Measurements from ENCODE around the gene JMJD1C.

JMJD1C gene

DNA sequence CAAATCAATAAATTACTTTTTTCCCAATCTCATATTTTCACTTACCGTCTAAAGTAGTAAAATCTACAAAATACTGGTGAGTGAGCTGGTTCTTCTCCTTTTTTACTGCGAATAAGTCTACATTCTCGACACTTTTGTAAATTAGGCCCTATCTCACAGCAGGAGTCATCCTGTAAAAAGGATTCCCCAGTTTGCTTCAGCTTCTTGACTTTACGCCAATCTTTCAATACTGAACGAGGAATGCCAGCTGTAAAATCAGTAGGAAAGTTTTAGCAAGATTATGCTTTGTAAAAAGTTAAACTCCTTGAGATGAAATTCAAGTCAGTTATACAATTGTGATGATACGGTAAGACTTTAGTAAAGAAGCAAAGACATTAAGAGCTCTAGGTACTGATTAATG, 265.3 kb downstream of the JMJD1C start:
- TF ChIP-seq GATA2 (IDR thresholded peaks at IDR 0.05; ENCODE audit: low read depth, low read length) (no peak), GATA3 (IDR thresholded peaks at IDR 0.05; ENCODE audit: low read depth, low read length) (no peak)

DNA sequence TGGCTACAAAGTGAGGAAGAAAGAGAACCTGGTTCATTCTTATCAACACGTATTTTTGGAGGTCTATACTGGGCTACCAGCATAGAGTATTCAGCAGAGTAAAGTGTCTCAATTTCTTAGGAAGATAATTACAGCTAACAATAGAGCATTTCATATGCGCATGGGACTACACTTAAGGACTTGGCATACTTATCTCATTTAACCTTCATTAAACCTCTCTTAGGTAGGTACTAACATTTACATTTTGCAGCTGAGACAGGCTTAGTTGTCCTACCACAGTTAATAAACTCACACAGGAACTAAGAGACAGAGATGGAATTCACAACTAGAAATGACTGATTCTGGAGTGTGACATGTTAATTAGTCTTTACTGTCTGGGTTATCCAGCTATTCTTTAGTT, 266.1 kb downstream of the JMJD1C start:
- no peak for TF ChIP-seq GATA3 (IDR thresholded peaks at IDR 0.05; ENCODE audit: low read depth, low read length)
- TF ChIP-seq GATA2 (IDR thresholded peaks at IDR 0.05; ENCODE audit: low read depth, low read length): no peak

DNA sequence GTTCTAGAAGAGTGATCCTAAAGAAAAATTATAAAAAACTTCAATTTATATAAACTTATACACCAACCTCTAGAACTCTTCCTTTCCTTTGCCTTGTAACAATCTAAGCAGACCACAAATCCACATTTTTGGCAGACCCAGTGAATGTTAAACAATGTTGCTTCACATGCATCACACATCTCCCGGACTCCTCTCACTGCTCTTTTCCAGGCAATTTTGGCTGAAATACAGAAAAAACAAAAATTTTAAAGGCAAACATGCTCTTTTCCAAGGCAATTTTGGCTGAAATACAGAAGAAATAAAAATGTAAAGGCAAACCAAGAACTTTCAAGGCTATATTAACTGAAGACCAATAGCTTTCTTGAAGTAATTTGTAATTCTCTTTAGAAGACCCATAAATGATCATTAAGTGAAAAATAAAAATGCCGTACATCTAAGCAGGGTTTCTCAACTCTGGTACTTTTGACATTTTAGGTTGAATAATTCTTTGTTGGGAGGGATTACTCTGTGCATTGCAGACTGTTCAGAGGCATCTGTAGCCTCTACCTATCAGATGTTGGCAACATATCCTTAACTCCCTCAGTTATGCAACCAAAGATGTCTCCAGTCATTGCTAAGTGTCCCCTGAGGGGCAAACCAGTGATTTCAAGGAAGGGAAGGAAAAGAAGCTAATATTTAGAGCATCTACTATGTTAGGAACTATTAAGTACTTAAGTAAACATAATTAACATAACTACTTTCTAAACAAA, 268.3 kb downstream of the JMJD1C start:
- TF ChIP-seq GATA3 (IDR thresholded peaks at IDR 0.05; ENCODE audit: low read depth, low read length): no peak
- TF ChIP-seq GATA2 (IDR thresholded peaks at IDR 0.05; ENCODE audit: low read depth, low read length): no peak

DNA sequence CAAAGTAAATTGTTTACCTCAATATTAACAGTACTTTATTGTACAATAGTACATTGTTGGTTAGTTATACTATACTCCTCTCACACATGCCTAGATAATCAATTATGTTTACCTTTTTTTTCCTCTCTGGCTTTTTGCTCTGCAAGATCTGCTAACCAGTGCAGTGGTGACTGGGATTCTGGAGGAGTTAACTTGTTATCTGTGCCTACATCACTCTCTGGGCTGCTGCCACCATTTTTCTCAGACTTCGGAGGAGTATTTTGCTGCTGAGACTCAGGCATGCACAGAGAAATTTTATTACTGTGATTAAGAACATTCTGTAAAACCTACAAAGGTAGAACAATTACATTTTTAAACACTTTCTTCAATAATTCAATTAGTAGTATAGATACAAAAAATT, 273.0 kb downstream of the JMJD1C start:
- TF ChIP-seq GATA3 (IDR thresholded peaks at IDR 0.05; ENCODE audit: low read depth, low read length) (no peak), GATA2 (IDR thresholded peaks at IDR 0.05; ENCODE audit: low read depth, low read length) (0 out of 2 replicates have a peak, but pooled peaks have one; percentile 18)

DNA sequence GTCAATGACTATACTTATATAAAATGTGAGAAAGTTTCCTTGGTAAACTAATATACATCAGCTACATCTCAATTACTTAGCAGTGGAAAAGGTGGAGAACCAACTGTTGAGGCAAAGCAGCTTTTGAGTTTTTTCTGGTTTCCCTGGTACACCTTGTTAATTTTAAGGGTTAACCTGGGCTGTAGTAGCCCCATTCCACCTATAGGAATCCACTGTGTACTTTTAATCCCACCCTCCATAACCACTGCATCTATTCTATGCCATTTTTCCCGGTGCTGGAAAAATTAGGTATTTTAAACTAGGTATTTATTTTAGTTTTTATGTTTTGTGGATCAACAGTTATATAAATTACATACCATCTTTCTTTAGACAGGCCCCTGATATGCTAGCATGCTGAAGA, 290.2 kb downstream of the JMJD1C start:
- TF ChIP-seq GATA2 (IDR thresholded peaks at IDR 0.05; ENCODE audit: low read depth, low read length): no peak

DNA sequence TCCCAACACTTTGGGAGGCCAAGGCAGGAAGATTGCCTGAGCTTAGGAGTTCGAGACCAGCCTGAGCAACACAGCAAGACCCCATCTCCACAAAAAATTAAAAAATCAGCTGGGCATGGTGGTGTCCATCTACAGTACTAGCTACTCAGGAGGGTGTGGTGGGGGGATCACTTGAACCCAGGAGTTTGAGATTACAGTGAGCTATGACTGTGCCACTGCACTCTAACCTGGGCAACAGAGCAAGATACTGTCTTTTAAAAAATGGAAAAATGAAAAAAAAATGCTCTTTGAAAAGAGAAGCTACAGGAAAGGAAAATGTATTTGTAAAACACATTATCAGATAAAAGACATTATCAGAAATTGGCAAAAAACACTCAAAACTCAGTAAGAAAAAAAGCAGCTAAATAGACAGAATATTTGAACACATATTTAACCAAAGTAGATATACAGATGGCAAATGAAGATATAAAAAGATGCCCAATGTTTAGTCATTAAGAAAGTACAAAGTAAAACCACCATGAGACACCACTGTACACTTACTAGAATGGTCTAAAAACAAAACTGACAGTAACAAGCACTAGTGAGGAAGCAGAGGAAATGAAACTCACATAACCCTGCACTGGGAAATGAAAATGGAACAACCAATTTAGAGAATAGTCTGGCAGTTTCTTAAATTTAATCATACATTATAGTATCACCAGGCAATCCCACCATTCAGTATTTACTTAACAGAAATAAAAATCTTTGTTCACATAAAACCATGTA, 292.1 kb downstream of the JMJD1C start:
- TF ChIP-seq GATA3 (IDR thresholded peaks at IDR 0.05; ENCODE audit: low read depth, low read length) (no peak), GATA2 (IDR thresholded peaks at IDR 0.05; ENCODE audit: low read depth, low read length) (no peak)

DNA sequence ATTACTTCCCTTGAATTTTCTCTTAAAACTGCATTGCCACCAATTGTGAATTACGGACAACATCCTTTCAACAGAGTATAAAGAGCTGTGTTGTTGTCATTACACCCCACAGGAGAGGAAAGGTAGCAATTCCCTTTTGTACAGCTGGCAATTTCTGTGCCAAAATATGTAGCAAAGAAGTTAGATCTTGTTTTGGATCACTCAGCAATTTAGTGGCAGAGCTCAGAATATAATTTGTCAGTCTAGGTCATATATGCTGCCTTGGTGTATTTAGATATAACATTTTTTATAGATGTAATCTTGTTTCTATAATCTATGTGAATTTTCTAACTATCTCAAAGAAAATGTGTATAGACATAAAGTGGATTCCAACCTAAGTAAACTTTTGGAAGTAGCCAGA, 293.9 kb downstream of the JMJD1C start:
- TF ChIP-seq GATA2 (IDR thresholded peaks at IDR 0.05; ENCODE audit: low read depth, low read length) (no peak), GATA3 (IDR thresholded peaks at IDR 0.05; ENCODE audit: low read depth, low read length) (no peak)

DNA sequence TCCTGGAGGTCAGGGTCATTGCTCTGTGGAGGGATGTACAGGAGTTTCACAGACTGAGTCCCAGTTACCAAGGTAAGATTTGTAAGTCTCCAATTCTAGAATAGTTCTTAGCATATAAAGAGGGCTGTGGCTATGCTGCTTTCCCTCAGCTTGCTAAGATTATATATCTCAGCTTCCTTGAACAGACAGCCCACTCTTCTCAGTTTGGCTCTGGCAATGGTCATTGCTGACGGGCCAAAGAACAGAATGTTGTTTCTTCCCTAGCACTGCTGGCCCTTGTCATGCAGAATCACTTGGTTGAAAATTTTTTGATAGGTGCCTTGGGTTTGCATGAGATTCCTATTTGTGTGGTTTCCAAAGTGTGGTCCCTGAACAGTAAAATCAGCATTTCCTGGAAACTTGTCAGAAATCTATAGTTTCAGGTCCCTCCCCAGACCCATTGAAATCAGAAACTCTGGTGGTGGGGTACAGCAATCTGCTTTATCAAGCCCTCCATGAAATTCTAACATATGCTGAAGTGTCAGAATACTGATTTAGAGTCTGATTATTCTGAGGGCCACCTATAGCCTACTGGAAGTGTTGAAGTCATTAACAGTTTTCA, 294.4 kb downstream of the JMJD1C start:
- TF ChIP-seq GATA2 (IDR thresholded peaks at IDR 0.05; ENCODE audit: low read depth, low read length) (no peak), GATA3 (IDR thresholded peaks at IDR 0.05; ENCODE audit: low read depth, low read length) (no peak)

DNA sequence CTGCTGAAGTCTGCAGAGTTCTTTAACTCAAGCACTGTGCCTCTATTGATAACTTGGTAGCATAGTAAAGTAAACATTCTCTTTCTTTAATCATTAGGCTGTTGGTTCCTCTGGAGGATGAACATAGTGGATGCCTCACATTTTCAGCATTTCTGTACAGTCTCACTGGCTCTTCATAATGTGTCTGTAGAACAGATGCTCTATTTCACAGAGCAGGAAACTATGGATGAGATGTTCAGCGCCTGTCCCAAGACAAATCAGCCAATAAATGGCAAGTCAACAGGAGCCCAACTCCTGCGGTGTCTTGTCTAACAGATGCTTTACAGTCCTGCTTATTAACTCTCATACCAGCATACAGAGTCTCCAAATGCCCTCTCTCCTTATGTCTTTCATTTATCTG, 296.2 kb downstream of the JMJD1C start:
- no peak for TF ChIP-seq GATA2 (IDR thresholded peaks at IDR 0.05; ENCODE audit: low read depth, low read length)

DNA sequence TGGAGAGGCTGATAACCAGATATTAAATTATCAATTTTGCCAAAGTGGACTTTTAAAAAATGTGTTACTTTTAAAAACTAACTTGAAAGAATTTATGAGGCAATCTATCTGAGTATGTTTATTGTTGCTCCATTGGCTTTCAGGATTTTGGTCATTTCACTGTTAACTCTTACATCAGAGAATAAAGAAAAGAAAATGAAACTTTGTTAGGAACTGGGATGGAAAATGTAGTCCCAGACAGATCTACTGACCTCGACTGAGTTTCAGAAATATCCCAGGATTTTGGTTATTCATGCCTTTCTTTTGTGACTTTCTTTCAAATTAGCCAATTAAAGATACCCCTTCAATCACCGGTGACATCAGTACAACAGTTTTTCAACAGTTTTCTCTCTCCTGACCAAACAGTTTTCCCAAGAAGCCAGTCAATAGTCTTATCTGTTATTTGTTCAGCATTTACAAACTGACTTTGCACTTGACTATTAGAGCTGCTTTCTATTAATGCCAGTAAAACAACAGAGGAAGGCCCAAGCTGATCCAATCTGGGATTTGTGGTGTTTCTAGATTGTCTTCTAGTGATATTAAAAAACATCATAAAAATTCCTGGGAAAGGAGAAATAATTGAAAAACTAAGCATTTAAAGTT, 296.8 kb downstream of the JMJD1C start:
- no peak for TF ChIP-seq GATA3 (IDR thresholded peaks at IDR 0.05; ENCODE audit: low read depth, low read length)
- no peak for TF ChIP-seq GATA2 (IDR thresholded peaks at IDR 0.05; ENCODE audit: low read depth, low read length)

DNA sequence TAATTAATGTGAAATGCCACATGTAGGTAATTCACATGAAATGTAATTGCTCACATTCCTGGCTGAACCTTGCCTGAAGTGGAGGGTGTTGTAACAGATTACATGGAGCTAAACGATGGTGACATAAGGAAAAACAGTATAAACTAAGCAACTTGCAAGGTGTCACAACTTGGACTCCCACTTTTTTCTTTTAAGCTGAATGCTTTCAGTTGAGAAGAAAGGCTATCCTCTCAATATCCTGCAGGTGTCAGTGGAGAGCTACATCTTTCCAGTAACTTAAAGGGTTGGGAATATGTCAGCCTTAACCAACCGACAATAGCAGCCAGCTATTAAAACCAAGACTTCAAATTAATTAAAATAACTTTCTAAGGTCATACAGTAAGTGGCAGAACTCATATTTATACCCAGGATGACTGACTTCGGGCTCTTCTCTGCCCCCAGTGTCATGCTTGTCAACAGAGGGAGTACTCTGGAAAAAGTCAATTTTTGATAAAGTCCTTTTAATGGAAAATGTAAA, 299.0 kb downstream of the JMJD1C start:
- TF ChIP-seq GATA2 (IDR thresholded peaks at IDR 0.05; ENCODE audit: low read depth, low read length) (no peak), GATA3 (IDR thresholded peaks at IDR 0.05; ENCODE audit: low read depth, low read length) (no peak)

DNA sequence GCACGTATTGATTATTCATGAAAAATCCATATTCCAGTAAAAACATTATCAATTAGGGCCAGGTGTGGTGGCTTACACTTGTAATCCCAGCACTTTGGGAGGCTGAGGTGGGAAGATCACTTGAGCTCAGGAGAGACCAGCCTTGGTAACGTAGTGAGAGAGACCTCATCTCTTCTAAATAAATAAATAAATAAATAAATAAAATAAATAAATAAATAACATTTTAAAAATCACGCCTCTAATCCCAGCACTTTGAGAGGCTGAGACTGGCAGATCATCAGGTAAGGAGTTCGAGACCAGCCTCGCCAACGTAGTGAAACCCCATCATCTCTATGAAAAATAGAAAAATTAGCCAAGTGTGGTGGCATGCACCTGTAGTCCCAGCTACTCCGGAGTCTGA, 300.5 kb downstream of the JMJD1C start:
- no peak for TF ChIP-seq GATA2 (IDR thresholded peaks at IDR 0.05; ENCODE audit: low read depth, low read length)
- no peak for TF ChIP-seq GATA3 (IDR thresholded peaks at IDR 0.05; ENCODE audit: low read depth, low read length)

DNA sequence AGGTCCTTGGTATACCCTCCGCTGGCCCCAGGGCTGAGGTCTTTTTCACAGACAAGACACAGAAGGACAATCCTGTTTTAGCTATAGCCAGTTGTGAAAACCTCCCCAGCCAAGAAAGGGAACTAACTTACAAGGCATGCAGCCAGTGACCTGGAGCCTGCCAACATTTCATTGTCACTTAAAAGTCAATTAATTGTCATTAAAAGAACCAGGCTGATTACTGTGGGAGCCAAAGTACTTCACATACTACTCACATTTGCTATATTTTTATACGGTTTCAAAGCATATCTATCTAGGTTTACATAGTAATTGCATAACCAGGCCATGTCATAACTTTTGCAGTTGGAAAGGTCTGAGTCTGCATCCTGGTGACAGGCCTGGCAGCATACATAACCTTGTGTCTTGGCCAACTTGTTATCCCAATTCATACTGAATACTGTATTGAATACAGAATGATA, 301.6 kb downstream of the JMJD1C start:
- TF ChIP-seq GATA3 (IDR thresholded peaks at IDR 0.05; ENCODE audit: low read depth, low read length): no peak
- TF ChIP-seq GATA2 (IDR thresholded peaks at IDR 0.05; ENCODE audit: low read depth, low read length): no peak

DNA sequence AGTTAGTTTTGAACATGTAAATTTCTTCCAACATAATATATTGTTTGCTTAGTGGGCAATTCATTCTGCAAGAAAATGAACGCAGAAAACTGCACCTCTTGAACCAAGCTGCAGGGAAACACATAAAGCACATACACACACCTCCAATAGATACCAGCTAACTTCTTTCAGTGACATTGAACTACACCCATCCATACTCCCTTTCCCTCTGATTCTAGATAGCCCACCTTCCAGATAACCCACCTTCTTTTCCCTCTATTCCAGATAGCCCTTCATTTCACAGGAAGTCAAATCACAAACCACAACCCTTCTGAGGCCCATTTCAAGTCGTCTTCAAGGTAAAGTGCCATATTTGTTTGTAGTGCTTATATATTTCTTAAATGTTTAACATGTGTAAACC, 304.2 kb downstream of the JMJD1C start:
- TF ChIP-seq GATA2 (IDR thresholded peaks at IDR 0.05; ENCODE audit: low read depth, low read length) (no peak), GATA3 (IDR thresholded peaks at IDR 0.05; ENCODE audit: low read depth, low read length) (no peak)

Data from SH-SY5Y (cell line).